GM12878 (cell line): ENCODE results near the gene SERTAD1. TPM values are rescaled to one million over a fixed set of nuclear protein-coding genes. Genes with fewer than 3 reads are reported as not detected.

ENCODE experiments used
- E2F4 ChIP-seq: IDR thresholded peaks from 2 replicates; pipeline ENCODE4 v1.6.1; 2012; ENCODE audit warnings: low read depth, low read length, improper control_type of control experiment
- FOXK2 ChIP-seq: fragments of 450-650 bp; IDR thresholded peaks from 2 replicates; pipeline ENCODE4 v1.6.1; 2017; ENCODE audit warnings: mild to moderate bottlenecking, moderate library complexity
- HSF1 ChIP-seq: fragments of 150-350 bp; IDR thresholded peaks from 2 replicates; pipeline ENCODE4 v1.6.1; 2014; ENCODE audit warnings: mild to moderate bottlenecking, low read depth, low read length
- IRF3 ChIP-seq: fragments of 450-650 bp; IDR thresholded peaks from 2 replicates; pipeline ENCODE4 v1.6.1; 2014; ENCODE audit warnings: mild to moderate bottlenecking
- JUNB ChIP-seq: IDR thresholded peaks from 2 replicates; pipeline ENCODE4 v1.6.1; 2016; ENCODE audit warnings: antibody characterized with exemption, mild to moderate bottlenecking
- MAX ChIP-seq: IDR thresholded peaks from 2 replicates; pipeline ENCODE4 v1.6.1; 2012; ENCODE audit warnings: low read depth, low read length, improper control_type of control experiment
- RB1 ChIP-seq: fragments of 450-650 bp; formaldehyde crosslinking; IDR thresholded peaks from 2 replicates; pipeline ENCODE4 v1.6.1; 2017; ENCODE audit warnings: mild to moderate bottlenecking, borderline replicate concordance
- USF2 ChIP-seq: IDR thresholded peaks from 2 replicates; pipeline ENCODE4 v1.6.1; 2011; ENCODE audit warnings: low read depth, low read length, improper control_type of control experiment, borderline replicate concordance
- polyA plus RNA-seq, 11 experiments: library from polyadenylated mRNA; depleted of rRNA in 4 of 11; unstranded in 6 of 11; stranded (reverse) in 5 of 11; fragments of >200 nt; fragmentation: Nextera tagmentation in 4 of 11; fragmentation: Illumina TruSeq in 1 of 11; extraction: Ambion mirVana in 4 of 11; extraction: Trizol in 1 of 11; gene quantifications; 1 replicate in 1 of 11; 2 replicates in 10 of 11; pipeline versions ENCODE4 v1.2.1 to v1.2.3, GENCODE V29; 2011 to 2016; ENCODE audit warnings: inconsistent platforms in 2 of 11, missing spikeins in 2 of 11, low read depth in 1 of 11
- total RNA-seq, 4 experiments: library from RNA; depleted of rRNA in 3 of 4; stranded (reverse); fragments of >200 nt in 3 of 4; fragmentation: Illumina TruSeq in 1 of 4; extraction: Trizol in 1 of 4; gene quantifications; 2 replicates each; pipeline versions ENCODE4 v1.2.1 to v1.2.3, GENCODE V29; 2013 to 2021

SERTAD1 gene
- total and polyA plus RNA-seq, 10 of the 15 experiments (the other 5 are each of a cell fraction or from before 2014, with no cell fraction given), result 0.23 to 14.2 (median 8.0) TPM

- no peak for TF ChIP-seq IRF3
- TF ChIP-seq HSF1, result no peak
- TF ChIP-seq FOXK2, result no peak
- TF ChIP-seq USF2, result no peak
- TF ChIP-seq E2F4, result no peak
- TF ChIP-seq MAX, result no peak; the same call in 1 of the 2 replicates
- TF ChIP-seq RB1, result no peak
- TF ChIP-seq JUNB, result no peak
- TF ChIP-seq, all 136 proteins: peak for 43
Observed at GRCh38 chr19:40443131-40443999, 17.6 kb upstream of the SERTAD1 start (continued).
